ENCODE data around the gene RNF20. TPM values are rescaled to one million over a fixed set of nuclear protein-coding genes. Genes with fewer than 3 reads are reported as not detected.

Gene RNF20
- 24.9 and 29.7 TPM in 2 replicates for total RNA-seq

GRCh38 chr9:101533334-101534204 is at the start of gene RNF20:
TSS of gene RNF20 (plus strand) at chr9:101533853. CDS start at chr9:101535424, 1,571 bp downstream.

GRCh38 chr9:101594796-101595195 is 61.1 kb downstream of the RNF20 start, which contains the start of gene PPP3R2:
TSS of gene PPP3R2 (minus strand) at chr9:101594969. CDS start at chr9:101594921, 48 bp downstream.

Small RNAs within 50 kb of the gene (small RNA-seq; reads per million reads assigned to genes)
- not detected for gene AL353621.1

Other genes starting within 250 kb of the RNF20 start
- 0.12 TPM in 1 of 2 replicates, not detected in the other for gene BAAT, start 148.8 kb upstream of the RNF20 start, total RNA-seq
- 7.5 and 8.3 TPM in 2 replicates for gene MRPL50, start 135.2 kb upstream of the RNF20 start, total RNA-seq
- 22.1 and 23.7 TPM in 2 replicates for gene ZNF189, start 135.0 kb upstream of the RNF20 start, total RNA-seq
- gene ALDOB, start 98.1 kb upstream of the RNF20 start, total RNA-seq, result not detected in 2 replicates
- gene PPP3R2, start 61.1 kb downstream of the RNF20 start, total RNA-seq, result not detected in 2 replicates
- gene GRIN3A, start 204.8 kb downstream of the RNF20 start, total RNA-seq, result not detected in 2 replicates

Measured in hair follicle dermal papilla cell (primary cell).